Measurements from ENCODE around the gene ZNF573.

DNA sequence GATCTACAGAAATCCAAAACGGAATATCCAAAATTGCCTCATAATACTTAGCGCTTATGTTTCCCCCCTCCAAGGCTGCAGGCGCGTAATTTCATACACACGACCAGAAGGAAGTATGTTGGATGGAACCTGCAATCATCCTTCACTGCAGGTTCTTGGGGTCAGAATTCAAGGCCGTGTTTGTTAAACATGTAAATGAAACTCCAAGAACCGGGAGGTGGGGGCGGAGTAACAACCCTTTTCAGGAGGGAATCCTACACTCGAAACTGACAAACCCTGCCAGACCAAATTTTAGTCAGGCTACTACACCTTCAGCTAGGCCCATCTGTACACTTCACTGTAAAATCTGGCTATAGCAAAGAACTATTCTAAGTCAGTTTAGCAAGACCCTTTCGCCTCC lies 61.1 kb downstream of the ZNF573 start:
- TF ChIP-seq, protein P1, sequence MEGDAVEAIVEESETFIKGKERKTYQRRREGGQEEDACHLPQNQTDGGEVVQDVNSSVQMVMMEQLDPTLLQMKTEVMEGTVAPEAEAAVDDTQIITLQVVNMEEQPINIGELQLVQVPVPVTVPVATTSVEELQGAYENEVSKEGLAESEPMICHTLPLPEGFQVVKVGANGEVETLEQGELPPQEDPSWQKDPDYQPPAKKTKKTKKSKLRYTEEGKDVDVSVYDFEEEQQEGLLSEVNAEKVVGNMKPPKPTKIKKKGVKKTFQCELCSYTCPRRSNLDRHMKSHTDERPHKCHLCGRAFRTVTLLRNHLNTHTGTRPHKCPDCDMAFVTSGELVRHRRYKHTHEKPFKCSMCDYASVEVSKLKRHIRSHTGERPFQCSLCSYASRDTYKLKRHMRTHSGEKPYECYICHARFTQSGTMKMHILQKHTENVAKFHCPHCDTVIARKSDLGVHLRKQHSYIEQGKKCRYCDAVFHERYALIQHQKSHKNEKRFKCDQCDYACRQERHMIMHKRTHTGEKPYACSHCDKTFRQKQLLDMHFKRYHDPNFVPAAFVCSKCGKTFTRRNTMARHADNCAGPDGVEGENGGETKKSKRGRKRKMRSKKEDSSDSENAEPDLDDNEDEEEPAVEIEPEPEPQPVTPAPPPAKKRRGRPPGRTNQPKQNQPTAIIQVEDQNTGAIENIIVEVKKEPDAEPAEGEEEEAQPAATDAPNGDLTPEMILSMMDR (IDR thresholded peaks at IDR 0.05): no peak
- TF ChIP-seq POLR2A (IDR thresholded peaks at IDR 0.05): no peak

Data from vagina (tissue), 2 donors.